GM12878 (cell line): ENCODE measurements around the gene STARD5. TPM values are rescaled to one million over a fixed set of nuclear protein-coding genes. Genes with fewer than 3 reads are reported as not detected.

Source experiments
- ATAC-seq: fragments of 200-7000 bp; cut with Tn5 transposase; 3 replicates; pipeline ENCODE4 v1.9.1; 2020; ENCODE audit warnings: mild to moderate bottlenecking, moderate library complexity
- BruUV-seq: library from RNA; stranded (reverse); fragments of 400-500 nt; replicated peaks from 2 replicates; lab custom pipeline; 2021; lab: Mats Ljungman, UMichigan
- CTCF ChIA-PET: fragments of 300-600 bp; sonication (Branson Sonifier 250); formaldehyde crosslinking; extraction: SDS; loops from one replicate; lab custom pipeline; 2021; ENCODE audit warnings: inconsistent platforms; lab: Yijun Ruan, JAX
- POLR2A ChIA-PET: fragments of 350-600 bp; formaldehyde crosslinking; extraction: SDS; loops from one replicate; lab custom pipeline; 2021; ENCODE audit warnings: inconsistent platforms; lab: Charles Lee
- RAD21 ChIA-PET: fragments of 300-600 bp; sonication (Branson Sonifier 250); formaldehyde crosslinking; loops from one replicate; lab custom pipeline; 2023; ENCODE audit warnings: antibody characterized with exemption; ENCODE audit not compliant: unreplicated experiment; lab: Charles Lee
- SMC1A ChIA-PET: fragments of 300-600 bp; sonication (Branson Sonifier 250); formaldehyde crosslinking; loops from one replicate; lab custom pipeline; 2023; ENCODE audit not compliant: unreplicated experiment, uncharacterized antibody; lab: Charles Lee
- DNase-seq: peaks from one replicate; pipeline ENCODE4 v3.0.0-alpha.2; 2011; ENCODE audit warnings: low read depth, low spot score
- FAIRE-seq: peaks from 3 replicates; lab custom pipeline; 2011; peaks lifted over from hg19 to GRCh38; lab: Jason Lieb, UNC
- H2AFZ ChIP-seq: 2 replicates; pipeline ENCODE4 v1.6.0; 2011; ENCODE audit warnings: low read depth, low read length, control low read depth; ENCODE audit not compliant: control insufficient read depth
- H3K27ac ChIP-seq: 2 replicates; pipeline ENCODE4 v1.5.1; 2011; ENCODE audit warnings: control low read depth; ENCODE audit not compliant: control insufficient read depth, insufficient read depth
- H3K27me3 ChIP-seq, 2 experiments: replicated peaks in 1 of 2; 2 replicates each; pipeline versions ENCODE4 v1.6.0 to v1.6.1; 2011; ENCODE audit warnings: low read length in 1 of 2; ENCODE audit not compliant: control insufficient read depth in 2 of 2, insufficient read depth in 2 of 2
- H3K36me3 ChIP-seq, 2 experiments: 2 replicates each; pipeline ENCODE4 v1.5.1; 2011; ENCODE audit warnings: low read length in 1 of 2; ENCODE audit not compliant: control insufficient read depth in 2 of 2, insufficient read depth in 2 of 2
- H3K4me1 ChIP-seq: 2 replicates; pipeline ENCODE4 v1.6.1; 2011; ENCODE audit warnings: mild to moderate bottlenecking, low read length, moderate library complexity, mixed read lengths; ENCODE audit not compliant: control insufficient read depth, insufficient read depth
- H3K4me2 ChIP-seq: 2 replicates; pipeline ENCODE4 v1.6.0; 2011; ENCODE audit warnings: control low read depth; ENCODE audit not compliant: control insufficient read depth, insufficient read depth
- H3K4me3 ChIP-seq: fragments of 200-600 bp; sonication (generic); 2 replicates; pipeline ENCODE4 v1.5.1; 2016
- H3K79me2 ChIP-seq: 2 replicates; pipeline ENCODE4 v1.6.0; 2011; ENCODE audit warnings: low read length; ENCODE audit not compliant: control insufficient read depth, insufficient read depth
- H3K9ac ChIP-seq: 2 replicates; pipeline ENCODE4 v1.8.0; 2011; ENCODE audit warnings: low read length, control low read depth, mixed read lengths; ENCODE audit not compliant: control insufficient read depth, insufficient read depth
- H3K9me3 ChIP-seq: replicated peaks from 3 replicates; pipeline ENCODE4 v1.5.1; 2011; ENCODE audit warnings: mild to moderate bottlenecking, low read length; ENCODE audit not compliant: control insufficient read depth, insufficient read depth
- H4K20me1 ChIP-seq: 2 replicates; pipeline ENCODE4 v1.6.0; 2011; ENCODE audit not compliant: control insufficient read depth, insufficient read depth
- CEBPB ChIP-seq, 2 experiments: fragments of 150-350 bp in 1 of 2; IDR thresholded peaks; 2 replicates each; pipeline ENCODE4 v1.6.1; 2012 to 2014; ENCODE audit warnings: low read depth in 2 of 2, low read length in 2 of 2, borderline replicate concordance in 1 of 2, inconsistent platforms in 1 of 2
- CHD4 ChIP-seq: fragments of 200-600 bp; sonication (generic); IDR thresholded peaks from 2 replicates; pipeline ENCODE4 v1.6.1; 2016; ENCODE audit warnings: mild to moderate bottlenecking
- EED ChIP-seq: sonication (generic); IDR thresholded peaks from 2 replicates; pipeline ENCODE4 v1.6.1; 2016; ENCODE audit warnings: antibody characterized with exemption, low read depth
- EGR1 ChIP-seq, 2 experiments: IDR thresholded peaks; 1 replicate in 1 of 2; 2 replicates in 1 of 2; pipeline ENCODE4 v1.6.1; 2011 to 2012; ENCODE audit warnings: low read depth in 2 of 2, low read length in 2 of 2, borderline replicate concordance in 1 of 2, mild to moderate bottlenecking in 1 of 2, moderate library complexity in 1 of 2
- HDAC6 ChIP-seq: fragments of 200-600 bp; sonication (generic); IDR thresholded peaks from one replicate; pipeline ENCODE4 v1.8.0; 2017; ENCODE audit warnings: antibody characterized with exemption; ENCODE audit not compliant: unreplicated experiment
- JUND ChIP-seq: IDR thresholded peaks from 2 replicates; pipeline ENCODE4 v1.6.1; 2012; ENCODE audit warnings: low read depth, mild to moderate bottlenecking, low read length, improper control_type of control experiment, moderate library complexity
- MEF2A ChIP-seq: IDR thresholded peaks from 2 replicates; pipeline ENCODE4 v1.6.1; 2011; ENCODE audit warnings: low read depth, mild to moderate bottlenecking, low read length, moderate library complexity; ENCODE audit not compliant: insufficient read depth
- MTA2 ChIP-seq: fragments of 450-650 bp; IDR thresholded peaks from 2 replicates; pipeline ENCODE4 v1.6.1; 2016; ENCODE audit warnings: low read depth, mild to moderate bottlenecking, moderate library complexity
- PML ChIP-seq: IDR thresholded peaks from 2 replicates; pipeline ENCODE4 v1.6.1; 2012; ENCODE audit warnings: low read length, inconsistent platforms
- POLR2AphosphoS5 ChIP-seq: IDR thresholded peaks from 2 replicates; pipeline ENCODE4 v1.6.1; 2011; ENCODE audit warnings: mild to moderate bottlenecking, low read length, inconsistent platforms
- RCOR1 ChIP-seq: conservative IDR thresholded peaks from 2 replicates; pipeline ENCODE4 v1.6.1; 2012; ENCODE audit warnings: low read depth, low read length, improper control_type of control experiment
- RELA ChIP-seq: fragments of 450-650 bp; IDR thresholded peaks from 2 replicates; pipeline ENCODE4 v1.8.0; 2014; ENCODE audit warnings: borderline replicate concordance; ENCODE audit not compliant: partially characterized antibody
- SMAD5 ChIP-seq: IDR thresholded peaks from 2 replicates; pipeline ENCODE4 v1.6.1; 2016; ENCODE audit warnings: antibody characterized with exemption, low read depth
- STAT1 ChIP-seq: fragments of 450-650 bp; conservative IDR thresholded peaks from 2 replicates; pipeline ENCODE4 v1.6.1; 2014; ENCODE audit warnings: antibody characterized with exemption, mild to moderate bottlenecking
- TAF1 ChIP-seq: IDR thresholded peaks from 2 replicates; pipeline ENCODE4 v1.6.1; 2011; ENCODE audit warnings: mild to moderate bottlenecking, low read depth, low read length, borderline replicate concordance
- WGBS: methylation state at CpG from one replicate; pipeline ENCODE4 v1.1.6; 2016; ENCODE audit warnings: low lambda C conversion rate; ENCODE audit not compliant: insufficient replicate concordance, insufficient coverage; ENCODE audit errors: missing lambda C conversion rate; 5-methylcytosine and 5-hydroxymethylcytosine counted together
- in situ Hi-C: fragments of 300-500 bp; cut with MboI; formaldehyde crosslinking; loops from 9 replicates; pipeline ENCODE4 v1.14.3; 2018; ENCODE audit warnings: mixed read lengths
- intact Hi-C: fragments of 100-400 bp; cut with micrococcal nuclease; formaldehyde crosslinking; loops from one replicate; pipeline ENCODE4 v1.14.2; 2022; ENCODE audit not compliant: unreplicated experiment
- polyA plus RNA-seq, 11 experiments: library from polyadenylated mRNA; depleted of rRNA in 4 of 11; unstranded in 6 of 11; stranded (reverse) in 5 of 11; fragments of >200 nt; fragmentation: Nextera tagmentation in 4 of 11; fragmentation: Illumina TruSeq in 1 of 11; extraction: Ambion mirVana in 4 of 11; extraction: Trizol in 1 of 11; gene quantifications; 1 replicate in 1 of 11; 2 replicates in 10 of 11; pipeline versions ENCODE4 v1.2.1 to v1.2.3, GENCODE V29; 2011 to 2016; ENCODE audit warnings: inconsistent platforms in 2 of 11, missing spikeins in 2 of 11, low read depth in 1 of 11
- total RNA-seq, 4 experiments: library from RNA; depleted of rRNA in 3 of 4; stranded (reverse); fragments of >200 nt in 3 of 4; fragmentation: Illumina TruSeq in 1 of 4; extraction: Trizol in 1 of 4; gene quantifications; 2 replicates each; pipeline versions ENCODE4 v1.2.1 to v1.2.3, GENCODE V29; 2013 to 2021
- TF ChIP-seq, protein P1 (sequence below): IDR thresholded peaks from 2 replicates; pipeline ENCODE4 v1.6.1; 2012; ENCODE audit warnings: low read depth, low read length, improper control_type of control experiment
- TF ChIP-seq, protein P2 (sequence below): fragments of 450-650 bp; formaldehyde crosslinking; IDR thresholded peaks from 2 replicates; pipeline ENCODE4 v1.4.0; 2022; ENCODE audit warnings: mild to moderate bottlenecking, moderate library complexity

The STARD5 gene
- total and polyA plus RNA-seq, 10 of the 15 experiments (the other 5 are each of a cell fraction or from before 2014, with no cell fraction given) = 2.3 to 9.4 (median 4.7) TPM

DNA sequence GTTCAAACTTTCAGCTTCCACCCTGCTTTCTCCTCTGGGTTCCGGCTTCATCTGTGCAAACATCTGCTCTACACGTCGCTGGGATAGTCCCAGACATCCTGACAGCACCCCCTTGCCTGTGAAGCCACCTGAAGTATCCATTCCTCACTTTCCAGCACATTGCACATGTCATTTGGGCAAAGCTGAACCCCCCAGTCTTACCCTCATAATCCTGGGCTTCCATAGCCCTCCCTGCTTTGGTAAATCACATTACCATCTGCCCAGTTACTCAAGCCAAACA lies 42.5 kb downstream of the STARD5 start:
- SMC1A ChIA-PET = interaction anchor here (0.8 to 2.9 kb wide), 5 partner anchors 11 to 119 kb away, joined by 3 to 18 read pairs (median 6); no protein-coding TSS in a partner anchor
- POLR2A ChIA-PET = interaction anchor here (1.2 to 2.3 kb wide), 2 partner anchors 9 to 10 kb away, joined by 3 to 5 read pairs; no protein-coding TSS in a partner anchor
- no peak overlapping the region for H3K4me3 ChIP-seq
- no TSS peak for BruUV-seq
- RAD21 ChIA-PET = interaction anchor here (1.6 kb wide), 1 partner anchor 11 kb away, joined by 6 read pairs; no protein-coding TSS in a partner anchor
- ATAC-seq (no peak), FAIRE-seq (no peak), DNase-seq (no peak)
- H3K4me2 ChIP-seq = no peak overlapping the region
- peaks cover 24% of the 10 kb centered on the region for H3K4me1 ChIP-seq
- H3K79me2 ChIP-seq = no peaks in the 10 kb centered on the region
- H3K27ac ChIP-seq = no peak overlapping the region
- in situ Hi-C loops = loop anchor here (10.0 to 25.0 kb wide), 3 partner anchors 763 to 1931 kb away; partner anchors contain the start of genes HDGFL3 and MEX3B
- no peak overlapping the region for H2AFZ ChIP-seq
- no peak overlapping the region for H3K9ac ChIP-seq
- intact Hi-C loops = no loop called here
- no peaks in the 10 kb centered on the region for H3K27me3 ChIP-seq
- 100% methylated on average over 3 of the region's 3 CpGs for WGBS
- H4K20me1 ChIP-seq = no peaks in the 10 kb centered on the region
- H3K36me3 ChIP-seq = no peaks in the 10 kb centered on the region
- CTCF ChIA-PET = interaction anchor here (1.6 to 11.0 kb wide), 4 partner anchors 13 to 119 kb away, joined by 3 to 242 read pairs (median 12); no protein-coding TSS in a partner anchor
- peaks cover 5% of the 10 kb centered on the region for H3K9me3 ChIP-seq
- TF ChIP-seq RELA (no peak), EGR1 (IDR thresholded peaks at IDR 0.05; ENCODE audit: borderline replicate concordance in 1 of 2, low read depth in 2 of 2, low read length in 2 of 2) (no peak), POLR2AphosphoS5 (no peak), RCOR1 (no peak), HDAC6 (no peak), EED (no peak), MTA2 (no peak), STAT1 (no peak), JUND (no peak), PML (no peak), SMAD5 (no peak), TAF1 (no peak), MEF2A (no peak), CHD4 (no peak), CEBPB (IDR thresholded peaks at IDR 0.05; ENCODE audit: borderline replicate concordance in 1 of 2, low read depth in 2 of 2, low read length in 2 of 2) (no peak)
- TF ChIP-seq, protein P1, sequence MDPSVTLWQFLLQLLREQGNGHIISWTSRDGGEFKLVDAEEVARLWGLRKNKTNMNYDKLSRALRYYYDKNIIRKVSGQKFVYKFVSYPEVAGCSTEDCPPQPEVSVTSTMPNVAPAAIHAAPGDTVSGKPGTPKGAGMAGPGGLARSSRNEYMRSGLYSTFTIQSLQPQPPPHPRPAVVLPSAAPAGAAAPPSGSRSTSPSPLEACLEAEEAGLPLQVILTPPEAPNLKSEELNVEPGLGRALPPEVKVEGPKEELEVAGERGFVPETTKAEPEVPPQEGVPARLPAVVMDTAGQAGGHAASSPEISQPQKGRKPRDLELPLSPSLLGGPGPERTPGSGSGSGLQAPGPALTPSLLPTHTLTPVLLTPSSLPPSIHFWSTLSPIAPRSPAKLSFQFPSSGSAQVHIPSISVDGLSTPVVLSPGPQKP = no peak
- TF ChIP-seq, protein P2, sequence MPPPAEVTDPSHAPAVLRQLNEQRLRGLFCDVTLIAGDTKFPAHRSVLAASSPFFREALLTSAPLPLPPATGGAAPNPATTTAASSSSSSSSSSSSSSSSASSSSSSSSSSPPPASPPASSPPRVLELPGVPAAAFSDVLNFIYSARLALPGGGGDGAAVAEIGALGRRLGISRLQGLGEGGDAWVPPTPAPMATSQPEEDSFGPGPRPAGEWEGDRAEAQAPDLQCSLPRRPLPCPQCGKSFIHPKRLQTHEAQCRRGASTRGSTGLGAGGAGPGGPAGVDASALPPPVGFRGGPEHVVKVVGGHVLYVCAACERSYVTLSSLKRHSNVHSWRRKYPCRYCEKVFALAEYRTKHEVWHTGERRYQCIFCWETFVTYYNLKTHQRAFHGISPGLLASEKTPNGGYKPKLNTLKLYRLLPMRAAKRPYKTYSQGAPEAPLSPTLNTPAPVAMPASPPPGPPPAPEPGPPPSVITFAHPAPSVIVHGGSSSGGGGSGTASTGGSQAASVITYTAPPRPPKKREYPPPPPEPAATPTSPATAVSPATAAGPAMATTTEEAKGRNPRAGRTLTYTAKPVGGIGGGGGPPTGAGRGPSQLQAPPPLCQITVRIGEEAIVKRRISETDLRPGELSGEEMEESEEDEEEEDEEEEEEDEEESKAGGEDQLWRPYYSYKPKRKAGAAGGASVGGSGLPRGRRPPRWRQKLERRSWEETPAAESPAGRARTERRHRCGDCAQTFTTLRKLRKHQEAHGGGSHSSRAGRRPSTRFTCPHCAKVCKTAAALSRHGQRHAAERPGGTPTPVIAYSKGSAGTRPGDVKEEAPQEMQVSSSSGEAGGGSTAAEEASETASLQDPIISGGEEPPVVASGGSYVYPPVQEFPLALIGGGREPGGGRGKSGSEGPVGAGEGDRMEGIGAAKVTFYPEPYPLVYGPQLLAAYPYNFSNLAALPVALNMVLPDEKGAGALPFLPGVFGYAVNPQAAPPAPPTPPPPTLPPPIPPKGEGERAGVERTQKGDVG = no peak
